ENCODE data around the gene CCBE1.

CCBE1 gene

DNA sequence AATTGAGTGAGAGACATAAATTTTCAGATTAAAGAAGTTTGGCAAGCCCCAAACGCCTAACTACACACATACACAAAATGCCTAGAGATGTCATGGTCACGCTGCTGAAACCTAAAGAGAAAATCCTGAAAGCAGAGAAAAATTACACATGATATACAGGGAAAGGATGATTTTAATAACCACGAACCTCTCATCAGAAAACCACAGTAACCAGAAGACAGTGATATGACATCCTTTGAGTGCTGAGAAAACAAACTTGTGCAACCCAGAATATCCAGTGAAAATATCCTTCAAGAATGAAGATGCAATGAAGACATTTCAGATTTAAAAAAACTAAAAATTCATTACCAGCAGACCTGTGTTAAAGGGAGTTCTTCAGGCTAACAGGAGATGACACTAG lies 215.8 kb downstream of the CCBE1 start:
- no peak for DNase-seq

DNA sequence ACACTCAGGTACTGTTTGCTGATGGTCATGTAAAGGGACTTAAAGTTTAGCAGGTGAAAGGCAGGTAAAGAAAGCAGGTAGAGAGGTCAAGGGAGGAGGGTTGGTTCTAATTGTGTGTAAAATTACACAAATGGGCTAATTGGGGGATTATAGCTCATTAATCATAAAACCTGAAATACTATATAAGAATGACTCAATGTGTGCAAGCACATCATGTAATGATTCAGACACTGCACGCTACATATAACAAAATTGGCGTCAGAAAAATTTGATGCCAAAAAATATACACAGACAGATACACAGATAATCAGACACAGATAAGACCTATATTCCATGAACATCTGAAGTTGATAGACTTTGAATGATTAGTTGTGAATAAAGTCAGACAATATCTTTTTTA lies 217.4 kb downstream of the CCBE1 start:
- no peak for DNase-seq

DNA sequence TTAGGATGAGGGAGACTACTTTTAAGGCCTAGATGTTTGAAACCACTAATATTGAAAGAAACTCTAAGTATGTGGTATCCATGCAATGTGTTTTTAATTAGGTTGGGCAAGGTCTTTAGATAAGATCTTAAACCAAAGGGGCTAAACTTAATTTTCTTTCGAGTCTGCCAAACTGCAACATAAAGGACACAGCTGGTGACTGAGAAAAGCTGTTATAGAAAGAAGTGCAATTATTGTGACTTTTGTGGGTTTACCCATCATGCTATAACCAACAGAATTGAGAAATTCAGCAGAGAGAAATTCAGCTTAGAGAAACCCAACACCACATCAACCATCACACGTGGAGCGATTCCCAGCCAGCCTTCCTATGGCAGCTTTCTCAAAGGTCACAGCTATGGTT lies 218.6 kb downstream of the CCBE1 start:
- DNase-seq = no peak

DNA sequence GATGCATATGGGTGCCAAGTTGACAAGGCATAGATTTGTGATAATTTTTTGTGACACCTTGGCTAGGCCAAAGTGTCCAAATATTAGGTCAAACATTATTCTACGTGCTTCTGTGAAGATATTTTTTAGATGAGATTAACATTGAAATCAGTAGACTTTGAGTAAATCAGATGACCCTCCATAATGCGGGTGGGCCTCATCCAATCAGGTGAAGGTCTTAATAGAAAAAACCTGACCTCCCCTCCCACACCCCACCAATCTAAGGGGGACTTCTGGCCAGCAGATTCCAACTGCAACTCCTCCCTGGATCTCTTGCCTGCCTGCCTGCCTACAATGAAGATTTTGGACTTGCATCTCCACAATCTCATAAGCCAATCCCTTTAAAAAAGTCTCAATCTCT lies 219.4 kb downstream of the CCBE1 start:
- DNase-seq = no peak

DNA sequence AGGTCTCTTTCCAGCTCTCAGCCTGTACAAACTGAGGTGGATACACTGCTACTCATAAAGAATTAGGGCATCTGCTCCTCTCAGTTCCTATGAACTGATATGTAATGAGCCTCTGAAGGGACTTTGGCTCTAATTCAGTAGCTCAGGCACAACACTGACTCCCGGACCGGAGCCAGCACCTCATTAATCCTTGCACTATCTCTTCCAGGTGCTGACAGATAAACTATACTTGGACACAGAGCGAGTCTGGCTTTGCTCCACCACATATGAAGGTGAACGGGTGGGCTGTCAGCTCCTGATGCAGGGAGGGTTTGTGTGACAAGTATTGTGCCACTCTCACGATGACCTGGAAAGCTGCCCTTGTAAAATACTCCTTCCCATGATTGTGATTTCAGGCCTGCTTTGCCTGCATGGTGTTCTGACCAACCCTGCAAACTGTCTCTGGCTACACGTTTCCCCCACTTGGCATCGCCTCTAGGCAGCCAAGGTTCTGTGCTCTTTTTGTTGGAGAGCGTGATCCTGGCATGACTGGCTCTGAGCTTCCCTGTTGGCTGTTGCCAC lies 226.6 kb downstream of the CCBE1 start:
- DNase-seq = no peak

DNA sequence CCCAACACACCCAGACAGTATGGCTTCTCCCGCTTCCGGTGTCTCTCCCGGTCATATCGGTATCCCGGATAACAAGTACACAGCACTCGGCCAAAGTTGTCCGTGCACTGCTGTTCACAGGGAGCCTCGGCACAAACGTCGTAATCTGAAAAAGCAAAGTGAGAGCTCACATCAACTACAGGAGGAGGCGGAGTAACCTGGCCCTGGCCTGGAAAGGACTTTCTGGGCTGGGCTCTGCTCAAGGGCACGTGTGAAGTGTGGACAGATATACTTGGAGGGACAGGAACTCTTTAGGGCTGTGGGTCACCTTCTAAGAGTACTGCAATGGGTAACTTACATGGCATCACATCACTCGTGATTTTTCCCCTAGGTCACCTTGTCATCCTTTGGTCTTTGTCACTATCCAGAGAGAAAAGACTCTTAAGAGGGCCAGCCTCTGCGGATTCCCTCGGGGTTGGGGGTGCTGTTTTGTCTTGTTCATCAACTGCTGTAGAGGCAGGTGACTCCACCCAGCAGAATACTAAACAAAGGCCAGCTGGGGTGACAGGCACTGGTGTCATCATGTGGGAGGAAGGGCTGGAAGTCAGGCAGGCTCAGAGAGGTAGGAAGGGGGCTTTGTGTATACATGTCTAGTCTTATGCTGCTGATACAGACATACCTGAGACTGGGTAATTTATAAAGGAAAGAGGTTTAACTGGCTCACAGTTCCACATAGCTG lies 227.6 kb downstream of the CCBE1 start:
- DNase-seq = no peak

DNA sequence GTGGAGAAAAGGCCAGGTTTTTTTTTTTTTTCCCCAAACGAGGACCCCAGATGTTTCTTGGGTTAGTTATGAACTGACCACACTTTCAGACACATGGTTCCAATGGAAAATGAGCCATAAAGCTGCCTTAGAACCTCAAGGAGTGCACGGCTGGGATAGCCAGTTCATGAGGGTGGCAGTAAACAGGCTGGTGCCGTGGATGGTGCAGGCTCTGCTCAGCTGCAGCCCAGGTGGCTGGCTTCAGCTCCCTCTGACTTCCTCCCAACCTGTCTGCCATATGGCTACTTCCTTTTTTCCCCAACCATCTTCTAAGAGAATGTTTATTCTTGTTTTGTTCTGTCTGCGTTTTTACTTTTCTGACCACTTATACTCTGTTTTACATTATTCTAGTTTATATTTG lies 228.4 kb downstream of the CCBE1 start:
- DNase-seq = no peak

DNA sequence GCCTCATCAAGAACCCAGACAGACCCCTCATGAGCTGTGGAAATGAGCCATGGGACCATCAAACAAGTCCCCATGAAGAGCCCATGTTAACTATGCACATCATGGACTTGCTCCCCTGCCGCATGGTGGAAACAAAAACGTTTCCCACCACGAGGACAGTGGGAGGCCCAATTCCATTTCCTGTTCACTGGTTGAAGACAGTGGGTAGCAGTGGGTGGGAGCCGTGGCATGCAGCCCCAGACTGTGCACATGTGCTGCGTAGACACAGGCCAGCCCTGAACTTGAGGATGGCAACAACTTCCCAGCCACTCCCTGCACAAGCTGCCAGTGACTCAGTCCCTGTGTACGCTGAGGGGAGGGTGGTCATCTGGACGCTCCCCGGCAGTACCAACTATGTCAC lies 229.7 kb downstream of the CCBE1 start:
- DNase-seq = no peak

DNA sequence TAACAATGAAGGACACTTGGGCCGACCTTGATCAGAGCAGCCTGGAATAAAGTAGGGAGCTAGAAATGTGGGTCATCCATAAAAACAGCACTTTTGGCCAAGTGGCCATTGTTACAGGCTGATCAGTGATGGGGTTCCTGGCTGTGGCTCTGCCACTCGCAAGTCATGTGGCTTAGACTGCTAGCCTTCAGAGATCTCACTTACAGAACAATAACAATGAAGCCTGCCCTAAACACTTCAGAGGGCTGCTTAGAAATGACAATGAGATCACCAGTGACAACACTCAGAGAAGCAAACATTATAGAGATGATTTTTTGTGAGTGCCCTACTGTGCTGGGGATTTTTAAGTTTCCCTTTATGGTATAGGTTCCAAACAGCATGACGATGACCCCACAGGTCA lies 230.2 kb downstream of the CCBE1 start:
- DNase-seq = no peak

DNA sequence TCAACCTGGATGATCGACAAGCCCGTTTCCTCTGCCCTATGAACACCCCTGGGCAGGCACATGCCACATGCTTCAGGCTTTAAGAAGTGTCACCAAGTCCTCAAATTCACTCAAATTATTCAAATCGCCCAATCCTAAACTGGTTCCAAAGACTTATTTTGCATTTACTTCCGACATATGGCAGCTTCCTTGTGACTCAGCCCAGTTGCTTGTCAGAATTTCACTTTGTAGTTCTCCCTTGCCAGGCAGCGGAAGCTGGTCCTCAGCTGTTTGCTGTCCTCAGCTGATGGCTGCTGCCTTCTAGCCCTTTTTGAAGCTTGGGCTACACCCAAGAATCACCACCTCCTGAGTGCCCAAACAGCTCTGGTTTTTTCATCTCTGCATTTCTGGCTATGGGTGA lies 232.7 kb downstream of the CCBE1 start:
- no peak for DNase-seq

DNA sequence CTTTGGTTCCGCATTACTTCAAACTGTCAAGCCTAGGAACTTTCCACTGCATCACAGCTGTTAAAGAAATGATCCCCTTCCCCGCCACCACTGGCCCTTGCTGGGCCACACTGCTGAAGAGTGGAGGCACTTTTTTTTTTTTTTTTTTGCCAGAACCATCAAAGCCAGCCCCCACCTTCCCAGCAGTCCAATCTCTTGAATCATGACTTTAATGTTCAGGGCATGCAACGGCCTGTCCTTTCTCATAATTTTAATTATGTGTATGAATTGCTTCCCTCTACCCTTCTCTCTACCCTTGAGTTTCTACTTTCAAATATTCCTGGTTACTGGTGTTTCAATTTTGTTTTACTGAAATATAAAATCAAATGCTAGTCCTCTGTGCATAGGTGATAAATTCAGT lies 236.1 kb downstream of the CCBE1 start:
- no peak for DNase-seq

DNA sequence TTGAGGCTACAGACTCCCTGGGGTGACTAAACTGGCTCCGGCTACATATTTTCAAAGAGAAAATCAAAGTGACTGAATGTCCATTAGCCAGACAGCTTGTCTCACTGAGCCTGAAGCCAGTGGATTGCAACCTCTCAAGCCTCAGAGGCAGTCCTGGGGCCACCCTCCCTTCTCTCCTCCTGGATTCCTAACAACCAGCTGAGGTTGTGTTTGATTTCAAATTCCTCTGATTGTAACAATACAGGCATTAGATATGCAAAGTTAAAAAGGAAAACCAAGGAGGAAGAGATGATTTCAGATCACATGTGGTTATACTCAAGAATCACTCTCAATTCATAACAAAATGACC lies 237.2 kb downstream of the CCBE1 start:
- no peak for DNase-seq

DNA sequence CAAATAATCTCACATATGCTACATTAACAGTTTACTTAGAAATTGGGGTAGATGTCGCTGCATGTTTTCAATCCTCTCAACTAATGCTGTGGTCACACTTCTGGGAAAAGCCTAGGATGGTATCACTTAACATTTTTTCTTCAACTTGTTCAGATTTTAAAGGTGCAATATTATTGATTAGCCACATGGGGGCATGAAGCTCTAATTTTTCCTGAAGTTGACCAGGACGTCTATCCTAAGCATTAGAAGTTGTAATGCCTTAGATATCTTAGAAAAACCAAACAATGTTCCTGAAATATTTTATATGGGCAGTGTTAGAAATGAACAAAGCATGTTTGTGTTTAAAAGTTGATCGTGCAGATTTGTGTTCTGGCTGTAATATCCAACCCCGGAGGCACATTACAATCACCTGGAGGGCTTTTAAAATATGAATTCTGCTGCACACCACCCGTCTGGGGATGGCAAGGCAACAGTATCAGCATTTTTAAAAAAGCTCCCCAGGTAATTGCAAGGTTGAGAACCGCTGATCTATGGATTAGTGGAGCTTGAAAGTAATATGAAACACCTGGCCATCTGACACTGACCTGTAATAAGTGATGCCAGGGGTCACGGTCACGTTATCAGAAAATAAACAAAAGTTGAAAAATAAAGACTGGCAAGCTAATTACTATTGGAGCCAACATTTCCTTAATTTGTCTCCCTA lies 237.7 kb downstream of the CCBE1 start:
- peak; percentile 89 for DNase-seq

DNA sequence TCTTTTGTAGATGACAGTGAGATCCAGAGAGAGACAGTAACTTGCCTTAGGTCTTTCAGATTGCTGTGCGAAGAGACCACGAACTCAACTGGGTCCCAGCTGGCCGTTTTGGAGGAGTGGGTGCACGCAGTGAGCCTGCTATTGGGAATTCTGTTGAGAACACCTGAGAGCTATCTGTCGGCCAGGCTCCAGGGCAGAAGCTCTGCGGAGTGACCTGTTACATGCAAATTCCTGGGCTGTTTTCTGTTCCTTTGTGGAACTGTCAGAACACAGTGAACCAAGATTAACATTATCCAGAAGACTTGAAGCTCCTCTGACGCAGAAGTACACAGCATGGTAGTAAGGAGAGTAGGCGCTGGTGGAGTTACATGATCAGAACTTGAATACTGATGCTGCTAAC lies 238.6 kb downstream of the CCBE1 start:
- DNase-seq = no peak

DNA sequence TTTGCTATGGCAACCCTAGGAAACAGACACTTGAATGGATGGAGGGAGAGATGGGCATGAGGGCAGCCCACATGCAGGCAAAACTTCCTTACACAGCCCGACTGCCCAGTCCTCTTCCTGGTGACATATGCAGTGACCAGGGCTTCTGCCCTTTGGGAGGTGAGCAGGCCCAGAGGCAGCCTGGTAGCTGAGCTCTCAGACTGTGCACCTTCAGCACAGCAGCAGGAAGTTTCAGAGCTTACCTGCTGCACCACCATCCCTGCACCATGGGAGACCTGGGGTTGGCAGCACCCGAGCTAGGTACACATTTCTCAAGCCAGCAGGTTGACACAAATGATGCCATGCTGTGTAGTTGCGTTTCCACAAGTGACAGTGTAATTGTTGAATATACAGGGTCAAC lies 240.6 kb downstream of the CCBE1 start:
- DNase-seq = peak; percentile 38

DNA sequence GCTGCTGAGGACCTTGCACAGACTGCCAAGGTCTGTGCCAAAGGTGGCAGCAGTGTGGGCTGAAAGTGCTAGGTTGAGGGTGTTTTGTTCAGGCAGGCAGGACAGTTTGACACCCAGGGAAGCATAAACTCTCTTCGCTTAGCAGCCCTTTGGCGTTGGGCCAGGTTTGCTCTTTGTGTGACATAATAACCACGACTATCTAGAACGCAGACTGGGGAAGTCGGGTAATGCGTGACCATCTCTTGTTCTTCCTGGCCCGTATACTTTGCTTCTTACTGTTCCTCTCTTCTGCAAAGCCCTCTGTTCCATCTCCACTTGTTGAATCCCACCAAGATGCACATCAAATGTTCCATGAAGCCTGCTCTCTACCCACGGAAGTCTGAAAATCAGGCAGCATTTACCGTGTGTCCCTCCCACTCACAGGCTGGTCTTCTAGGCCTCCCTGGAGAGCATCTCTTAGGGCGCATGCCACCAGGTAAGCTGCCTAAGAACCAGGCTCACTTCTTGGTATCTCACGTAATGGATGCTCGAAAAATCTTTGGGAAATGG lies 241.4 kb downstream of the CCBE1 start:
- DNase-seq = peak; percentile 20

DNA sequence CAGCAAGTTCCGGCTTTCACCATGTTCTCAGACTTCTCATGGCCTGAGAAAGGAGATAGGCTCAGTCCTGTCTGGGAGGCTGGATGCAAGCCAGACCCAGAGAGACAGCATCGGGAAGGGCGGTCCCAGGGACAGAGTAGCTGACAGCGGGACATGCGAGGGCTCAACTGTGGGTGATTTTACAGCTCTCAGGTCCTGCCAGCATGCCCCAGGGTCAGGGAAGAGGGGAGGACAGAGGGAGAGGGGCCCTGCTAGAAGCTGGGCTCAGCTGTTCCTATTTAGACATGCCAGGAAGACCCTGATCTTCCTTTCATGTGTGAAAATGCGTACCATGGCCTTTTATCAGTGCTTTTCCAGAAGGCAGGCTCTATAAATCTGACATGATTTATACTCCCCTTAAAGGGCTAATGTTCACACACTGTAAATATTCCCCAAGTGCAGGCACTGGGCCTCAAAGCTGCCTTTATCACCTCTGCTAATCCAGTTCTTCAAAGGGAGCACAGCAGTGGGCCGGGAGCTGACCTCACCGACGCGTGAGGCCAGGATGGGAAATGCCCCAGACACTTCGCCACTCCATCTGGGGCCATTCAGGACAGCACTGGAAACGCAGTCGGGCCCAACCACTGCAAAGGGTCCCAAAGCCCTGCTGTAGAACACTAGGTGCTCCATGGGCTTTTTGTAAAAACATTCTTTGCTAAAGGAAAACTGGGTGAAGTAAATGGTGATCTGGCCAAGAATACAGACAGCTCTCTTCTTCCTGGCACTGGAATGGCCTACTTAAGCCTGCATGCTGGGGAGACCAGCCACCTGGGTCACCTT lies 242.1 kb downstream of the CCBE1 start:
- DNase-seq = no peak

DNA sequence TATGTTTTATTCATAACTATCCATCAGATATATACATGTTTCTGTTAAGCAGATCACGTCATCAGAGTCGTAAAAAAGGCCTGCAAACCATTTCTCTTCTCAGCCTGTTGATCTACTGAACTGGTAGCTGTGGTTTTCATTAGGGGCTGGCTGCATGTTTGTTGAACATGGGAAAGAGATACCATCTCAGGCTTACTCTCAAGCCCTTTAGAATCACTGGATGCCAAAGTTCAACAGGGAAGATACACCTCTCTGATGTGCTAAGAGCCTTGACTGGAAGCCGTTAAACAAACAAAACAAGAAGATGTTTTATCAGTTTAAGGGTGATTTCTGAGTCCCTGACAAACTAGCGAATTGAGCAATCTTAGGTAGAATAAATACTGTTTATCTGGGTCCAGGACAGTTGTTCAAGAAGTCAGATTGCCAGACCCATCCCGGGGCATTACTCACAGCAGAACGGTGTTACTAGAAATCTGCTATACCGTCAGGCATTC lies 243.7 kb downstream of the CCBE1 start:
- DNase-seq = no peak

DNA sequence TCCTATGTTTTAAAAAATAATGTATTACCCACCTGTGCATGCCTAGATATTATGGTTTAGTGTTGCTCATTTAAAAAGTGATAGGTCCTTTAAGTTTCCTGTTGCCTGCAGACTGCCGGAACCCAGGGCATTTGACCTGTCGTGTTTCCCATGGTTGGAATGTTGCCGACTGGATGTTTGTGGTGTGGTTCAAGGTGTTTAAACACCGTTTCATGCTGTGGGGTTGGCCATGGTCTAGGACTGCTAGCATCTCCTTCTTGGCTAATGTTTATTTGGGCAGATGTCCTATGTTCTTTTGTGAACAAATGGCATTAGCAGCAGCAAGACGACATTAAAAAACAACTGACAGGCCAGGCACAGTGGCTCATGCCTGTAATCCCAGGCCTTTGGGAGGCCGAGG lies 245.3 kb downstream of the CCBE1 start:
- DNase-seq = no peak

DNA sequence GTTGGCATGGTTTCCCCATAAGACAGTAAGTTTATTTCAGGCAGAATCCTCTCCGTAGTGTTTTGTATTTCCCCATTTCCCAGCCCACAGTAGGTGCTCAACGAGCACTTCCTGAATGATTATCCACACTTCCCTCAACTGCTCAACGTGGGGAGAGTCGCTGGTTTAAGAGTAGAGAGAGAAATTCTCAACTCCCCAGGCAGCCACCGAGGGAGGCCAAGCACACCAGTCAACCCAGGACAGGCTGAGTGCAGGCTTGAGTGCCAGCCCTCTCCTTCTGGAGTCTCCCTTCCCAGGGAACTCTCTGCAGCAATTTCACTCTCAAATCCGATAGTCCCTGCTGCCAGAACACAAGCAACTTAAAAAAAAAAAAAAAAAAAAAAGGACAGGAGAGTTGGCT lies 246.2 kb downstream of the CCBE1 start:
- DNase-seq = no peak

DNA sequence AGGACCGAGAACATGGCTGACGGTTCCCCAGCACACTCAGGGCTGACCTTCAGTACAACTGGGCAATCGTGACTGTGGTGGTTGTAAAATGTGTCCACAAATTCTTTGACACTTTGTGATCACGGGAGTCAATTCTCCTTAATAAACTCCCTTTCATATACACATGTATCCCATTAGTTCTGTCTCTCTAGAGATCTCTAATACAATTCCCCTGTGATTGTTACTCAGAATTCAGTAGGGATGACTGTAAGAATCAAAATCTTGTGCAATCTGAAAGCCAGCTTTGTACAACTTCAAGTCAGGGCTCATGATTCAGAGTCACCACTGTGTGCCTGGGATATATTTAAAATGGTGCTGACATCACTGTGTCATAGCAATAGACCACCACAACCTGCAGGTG lies 248.7 kb downstream of the CCBE1 start:
- DNase-seq = no peak

DNA sequence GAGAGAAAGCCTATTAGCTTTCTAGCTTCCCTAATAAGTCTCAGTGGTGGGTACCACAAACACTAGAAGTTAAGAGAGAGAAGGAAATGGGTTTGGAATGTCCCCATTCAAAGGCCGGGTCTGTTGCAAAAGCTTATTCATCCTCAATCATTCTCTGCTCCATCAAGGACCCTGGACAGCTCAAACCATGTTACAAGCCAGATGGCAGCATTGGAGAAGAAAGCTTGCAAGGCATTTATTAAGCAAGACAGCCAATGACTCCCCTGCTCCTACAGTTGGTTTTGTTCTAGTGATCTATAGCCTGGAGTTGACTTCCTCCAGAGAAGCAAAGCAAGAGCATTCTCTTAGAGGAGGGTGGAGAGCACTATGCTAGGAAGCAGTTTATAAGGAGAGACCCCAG lies 251.2 kb downstream of the CCBE1 start:
- DNase-seq = no peak

DNA sequence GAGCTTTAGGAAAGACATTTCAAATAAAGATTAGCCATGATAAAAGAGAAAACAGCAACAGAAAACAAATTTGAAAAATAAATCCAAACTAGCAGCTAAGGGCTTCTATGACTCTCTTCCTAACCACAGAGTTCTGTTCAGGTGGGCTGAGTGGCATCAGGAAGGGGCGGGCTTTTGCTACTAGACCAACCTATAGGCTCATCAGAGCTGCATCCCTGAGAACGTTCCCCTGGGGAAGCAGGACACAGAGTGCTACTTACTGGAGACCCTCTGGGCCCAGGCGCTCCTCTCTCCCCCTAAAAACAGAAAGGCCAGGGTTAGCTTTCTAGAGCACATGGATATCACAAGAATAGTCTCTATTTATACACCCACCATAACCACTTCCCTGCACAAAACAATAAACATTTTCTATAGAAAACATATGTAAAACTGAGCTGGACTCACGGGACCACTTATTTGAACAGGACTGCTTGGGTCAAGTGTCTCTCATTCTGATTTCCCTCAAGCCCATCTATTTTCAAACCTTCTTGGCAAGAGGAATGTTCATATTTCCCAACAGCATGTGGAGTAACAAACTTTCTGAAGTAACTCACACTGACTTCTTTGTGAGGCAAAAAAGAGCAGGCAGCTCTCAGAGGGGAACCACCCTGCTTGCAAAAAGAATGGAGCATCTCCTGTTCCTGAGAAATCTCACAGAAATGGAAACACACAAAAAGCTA lies 259.2 kb downstream of the CCBE1 start:
- no peak for DNase-seq

All from COR-L47 (cell line).